Neural progenitor cell (in vitro differentiated cells): ENCODE measurements around the gene ANO2. TPM values are rescaled to one million over a fixed set of nuclear protein-coding genes. Genes with fewer than 3 reads are reported as not detected.
A peak's percentile ranks its signal among the peaks of the same experiment; 100 is the strongest.

Source experiments
- DNase-seq: peaks from one replicate; pipeline ENCODE4 v3.0.0-alpha.2; 2016; ENCODE audit warnings: low spot score
- H2AFZ ChIP-seq: fragments of 200-600 bp; sonication (generic); replicated peaks from 2 replicates; pipeline ENCODE4 v1.6.1; 2016; ENCODE audit warnings: antibody characterized with exemption
- H3F3A ChIP-seq: fragments of 200-600 bp; sonication (generic); 2 replicates; pipeline ENCODE4 v1.6.1; 2016; ENCODE audit warnings: antibody characterized with exemption, low read depth
- H3K27ac ChIP-seq: fragments of 200-600 bp; sonication (generic); 2 replicates; pipeline ENCODE4 v1.5.1; 2016; ENCODE audit warnings: mild to moderate bottlenecking
- H3K27me3 ChIP-seq: fragments of 200-600 bp; sonication (generic); 2 replicates; pipeline ENCODE4 v1.6.1; 2016; ENCODE audit warnings: mild to moderate bottlenecking, moderate library complexity
- H3K36me3 ChIP-seq: fragments of 200-600 bp; sonication (generic); 2 replicates; pipeline ENCODE4 v1.5.1; 2016
- H3K4me1 ChIP-seq: fragments of 200-600 bp; sonication (generic); 2 replicates; pipeline ENCODE4 v1.6.1; 2016; ENCODE audit warnings: mixed run types
- H3K4me2 ChIP-seq: fragments of 200-600 bp; sonication (generic); 2 replicates; pipeline ENCODE4 v1.6.1; 2016
- H3K4me3 ChIP-seq: fragments of 200-600 bp; sonication (generic); 2 replicates; pipeline ENCODE4 v1.5.1; 2016
- H3K79me2 ChIP-seq: fragments of 200-600 bp; sonication (generic); 2 replicates; pipeline ENCODE4 v1.6.1; 2016; ENCODE audit warnings: low read depth
- H3K9ac ChIP-seq: fragments of 200-600 bp; sonication (generic); 2 replicates; pipeline ENCODE4 v1.6.1; 2016
- H3K9me3 ChIP-seq: fragments of 200-600 bp; sonication (generic); 2 replicates; pipeline ENCODE4 v1.5.1; 2016; ENCODE audit warnings: low read depth
- H4K20me1 ChIP-seq: fragments of 200-600 bp; sonication (generic); 2 replicates; pipeline ENCODE4 v1.6.1; 2016; ENCODE audit warnings: low read depth
- H3K27ac Mint-ChIP-seq: 3 replicates; pipeline ENCODE4 v1.8.0; 2021; ENCODE audit warnings: mixed read lengths
- H3K27me3 Mint-ChIP-seq: 2 replicates; pipeline ENCODE4 v1.8.0; 2022; ENCODE audit warnings: low read depth, mild to moderate bottlenecking, inconsistent platforms, moderate library complexity, mixed read lengths; ENCODE audit not compliant: insufficient read depth
- H3K36me3 Mint-ChIP-seq: 3 replicates; pipeline ENCODE4 v1.8.0; 2021; ENCODE audit warnings: mixed read lengths
- H3K4me1 Mint-ChIP-seq: 3 replicates; pipeline ENCODE4 v1.8.0; 2021; ENCODE audit warnings: mixed read lengths
- H3K4me3 Mint-ChIP-seq: 3 replicates; pipeline ENCODE4 v1.8.0; 2021; ENCODE audit warnings: mild to moderate bottlenecking, moderate library complexity, mixed read lengths
- H3K9me3 Mint-ChIP-seq: 3 replicates; pipeline ENCODE4 v1.8.0; 2020; ENCODE audit warnings: mixed read lengths
- CTCF ChIP-seq: fragments of 200-600 bp; sonication (generic); IDR thresholded peaks from 2 replicates; pipeline ENCODE4 v1.5.1; 2017; ENCODE audit warnings: antibody characterized with exemption, mild to moderate bottlenecking
- EZH2 ChIP-seq: fragments of 200-600 bp; sonication (generic); IDR thresholded peaks from 2 replicates; pipeline ENCODE4 v1.6.1; 2017; ENCODE audit warnings: antibody characterized with exemption, mild to moderate bottlenecking, moderate library complexity
- EZH2phosphoT487 ChIP-seq: fragments of 200-600 bp; sonication (generic); IDR thresholded peaks from 2 replicates; pipeline ENCODE4 v1.6.1; 2017; ENCODE audit warnings: antibody characterized with exemption
- total RNA-seq: library from RNA; depleted of rRNA; stranded (reverse); fragments of >200 nt; gene quantifications from 2 replicates; pipeline ENCODE4 v1.2.3, GENCODE V29; 2015; ENCODE audit warnings: low replicate concordance

The ANO2 gene
- total RNA-seq, 1 donor from 2014 or later = 4.8 TPM

GRCh38 chr12:5627053-5627630, 317.9 kb downstream of the ANO2 start:
- no peak for DNase-seq
- no peak overlapping the region for H3K27ac ChIP-seq
- peaks cover 7% of the 10 kb centered on the region for H3K27me3 Mint-ChIP-seq
- peaks cover 11% of the 10 kb centered on the region for H3K4me1 ChIP-seq
- no peak overlapping the region for H2AFZ ChIP-seq
- H3K4me3 ChIP-seq = no peak overlapping the region
- peaks cover 26% of the 10 kb centered on the region for H3K4me1 Mint-ChIP-seq
- H3K79me2 ChIP-seq = no peaks in the 10 kb centered on the region
- no peaks in the 10 kb centered on the region for H3K36me3 ChIP-seq
- no peaks in the 10 kb centered on the region for H3K9me3 Mint-ChIP-seq
- no peaks in the 10 kb centered on the region for H3K27me3 ChIP-seq
- no peak overlapping the region for H3K9ac ChIP-seq
- no peaks in the 10 kb centered on the region for H4K20me1 ChIP-seq
- TF ChIP-seq EZH2 (no peak), CTCF (no peak), EZH2phosphoT487 (no peak)
- no peak overlapping the region for H3K4me2 ChIP-seq
- H3K36me3 Mint-ChIP-seq = no peaks in the 10 kb centered on the region
- H3K4me3 Mint-ChIP-seq = no peak overlapping the region
- no peaks in the 10 kb centered on the region for H3F3A ChIP-seq
- H3K9me3 ChIP-seq = no peaks in the 10 kb centered on the region
- peak overlapping the region; percentile 25 for H3K27ac Mint-ChIP-seq

GRCh38 chr12:5626151-5626550, 318.9 kb downstream of the ANO2 start:
- TF ChIP-seq EZH2phosphoT487 (no peak), CTCF (no peak), EZH2 (no peak)
- peaks cover 3% of the 10 kb centered on the region for H3F3A ChIP-seq
- H3K4me2 ChIP-seq = no peak overlapping the region
- no peak for DNase-seq
- no peak overlapping the region for H2AFZ ChIP-seq
- peaks cover 8% of the 10 kb centered on the region for H3K27me3 Mint-ChIP-seq
- no peak overlapping the region for H3K4me3 ChIP-seq
- H3K27ac Mint-ChIP-seq = no peak overlapping the region
- no peaks in the 10 kb centered on the region for H3K27me3 ChIP-seq
- H3K36me3 Mint-ChIP-seq = no peaks in the 10 kb centered on the region
- peaks cover 24% of the 10 kb centered on the region for H3K4me1 Mint-ChIP-seq
- H3K9me3 Mint-ChIP-seq = no peaks in the 10 kb centered on the region
- no peaks in the 10 kb centered on the region for H3K79me2 ChIP-seq
- no peak overlapping the region for H3K4me3 Mint-ChIP-seq
- no peak overlapping the region for H3K27ac ChIP-seq
- H3K4me1 ChIP-seq = peaks cover 17% of the 10 kb centered on the region
- H3K9ac ChIP-seq = no peak overlapping the region
- no peaks in the 10 kb centered on the region for H4K20me1 ChIP-seq
- H3K36me3 ChIP-seq = no peaks in the 10 kb centered on the region
- no peaks in the 10 kb centered on the region for H3K9me3 ChIP-seq

GRCh38 chr12:5624486-5625272, 320.4 kb downstream of the ANO2 start:
- Histone ChIP-seq H3K4me1 (peaks cover 17% of the 10 kb centered on the region), H3K27ac (no peak overlapping the region), H3K9ac (no peak overlapping the region), H3K79me2 (no peaks in the 10 kb centered on the region), H3K4me2 (no peak overlapping the region), H3K4me3 (no peak overlapping the region), H3F3A (peaks cover 3% of the 10 kb centered on the region), H4K20me1 (no peaks in the 10 kb centered on the region), H3K27me3 (no peaks in the 10 kb centered on the region), H3K9me3 (no peaks in the 10 kb centered on the region), H3K36me3 (no peaks in the 10 kb centered on the region), H2AFZ (no peak overlapping the region)
- Mint-ChIP-seq H3K4me3 (peak overlapping the region; percentile 16), H3K36me3 (no peaks in the 10 kb centered on the region), H3K4me1 (peaks cover 24% of the 10 kb centered on the region), H3K27me3 (peaks cover 8% of the 10 kb centered on the region), H3K9me3 (no peaks in the 10 kb centered on the region), H3K27ac (peak overlapping the region; percentile 5)
- no peak for DNase-seq
- TF ChIP-seq EZH2phosphoT487 (no peak), EZH2 (no peak), CTCF (no peak)
